SU-DHL-6 (cell line): ENCODE results near the gene MTMR8.

Source experiments
- H2AFZ ChIP-seq: fragments of 200-600 bp; sonication (generic); 2 replicates; pipeline ENCODE4 v1.6.1; 2014; ENCODE audit warnings: low read depth, mild to moderate bottlenecking, moderate library complexity, mixed read lengths, antibody characterized with exemption, low read length; ENCODE audit not compliant: severe bottlenecking
- H3F3A ChIP-seq: fragments of 200-600 bp; shearing (Covaris generic); 2 replicates; pipeline ENCODE4 v1.6.0; 2016; ENCODE audit warnings: antibody characterized with exemption, mild to moderate bottlenecking; ENCODE audit not compliant: insufficient read depth
- H3K27ac ChIP-seq: fragments of 200-600 bp; sonication (generic); 2 replicates; pipeline ENCODE4 v1.5.1; 2016; ENCODE audit warnings: low read depth, mild to moderate bottlenecking, low read length, moderate library complexity, mixed read lengths
- H3K27me3 ChIP-seq: fragments of 200-600 bp; sonication (generic), shearing (Covaris generic); 2 replicates; pipeline ENCODE4 v1.6.0; 2014; ENCODE audit warnings: mild to moderate bottlenecking, low read length
- H3K36me3 ChIP-seq: fragments of 200-600 bp; sonication (generic); 2 replicates; pipeline ENCODE4 v1.6.1; 2014; ENCODE audit warnings: mild to moderate bottlenecking, low read length, mixed read lengths
- H3K4me2 ChIP-seq: fragments of 300-600, 200-600 bp; shearing (Covaris generic), sonication (generic); 2 replicates; pipeline ENCODE4 v1.6.0; 2014; ENCODE audit warnings: low read length, low read depth, mild to moderate bottlenecking; ENCODE audit not compliant: poor library complexity, severe bottlenecking
- H3K4me3 ChIP-seq: fragments of 200-600 bp; sonication (generic); 2 replicates; pipeline ENCODE4 v1.5.1; 2014; ENCODE audit warnings: antibody characterized with exemption, low read length, mild to moderate bottlenecking, mixed read lengths; ENCODE audit not compliant: insufficient read depth, poor library complexity, severe bottlenecking
- H3K79me2 ChIP-seq: fragments of 200-600 bp; sonication (generic); 2 replicates; pipeline ENCODE4 v1.6.1; 2014; ENCODE audit warnings: mild to moderate bottlenecking, low read length, moderate library complexity; ENCODE audit not compliant: insufficient read depth
- H3K9ac ChIP-seq: fragments of 200-600 bp; sonication (generic); 2 replicates; pipeline ENCODE4 v1.7.0; 2014; ENCODE audit warnings: mild to moderate bottlenecking, low read length
- H3K9me2 ChIP-seq: fragments of 200-600 bp; sonication (generic); replicated peaks from 2 replicates; pipeline ENCODE4 v1.6.1; 2014; ENCODE audit warnings: low read length; ENCODE audit not compliant: insufficient read depth
- H3K9me3 ChIP-seq: fragments of 200-600 bp; sonication (generic); 2 replicates; pipeline ENCODE4 v1.6.1; 2014; ENCODE audit warnings: low read length, mixed read lengths; ENCODE audit not compliant: insufficient read depth
- H4K20me1 ChIP-seq: fragments of 200-600 bp; sonication (generic); 2 replicates; pipeline ENCODE4 v1.6.1; 2014; ENCODE audit warnings: low read depth, mild to moderate bottlenecking, antibody characterized with exemption, low read length, moderate library complexity, mixed read lengths
- EZH2phosphoT487 ChIP-seq: fragments of 200-600 bp; sonication (generic), shearing (Covaris generic); conservative IDR thresholded peaks from 2 replicates; pipeline ENCODE4 v1.6.1; 2018; ENCODE audit warnings: mild to moderate bottlenecking, antibody characterized with exemption, low read length, moderate library complexity, mixed read lengths
- TF ChIP-seq, protein P1 (sequence below): fragments of 200-600 bp; sonication (generic); IDR thresholded peaks from one replicate; pipeline ENCODE4 v1.5.1; 2017; ENCODE audit warnings: antibody characterized with exemption, mild to moderate bottlenecking, low read length, moderate library complexity; ENCODE audit not compliant: insufficient read depth, poor library complexity, severe bottlenecking

Gene MTMR8

DNA sequence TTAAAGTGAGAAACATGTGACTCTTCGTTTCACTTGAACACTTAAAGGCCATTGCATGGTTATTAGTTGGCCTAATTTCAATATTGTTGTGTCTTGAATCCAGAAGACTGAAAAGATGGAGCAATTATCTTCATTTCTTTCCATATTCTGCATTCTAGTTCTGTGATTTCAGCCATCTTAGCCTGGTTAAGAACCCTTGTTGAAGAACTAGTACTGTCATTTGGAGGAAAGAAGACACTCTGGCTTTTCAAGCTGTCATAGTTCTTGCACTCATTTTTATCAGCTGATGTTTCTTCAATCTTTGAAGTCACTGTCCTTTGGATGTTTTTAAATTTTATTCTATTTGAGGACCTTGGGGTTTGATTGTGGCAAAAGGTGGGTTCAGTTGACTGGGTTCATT lies 81.6 kb downstream of the MTMR8 start:
- TF ChIP-seq, protein P1, sequence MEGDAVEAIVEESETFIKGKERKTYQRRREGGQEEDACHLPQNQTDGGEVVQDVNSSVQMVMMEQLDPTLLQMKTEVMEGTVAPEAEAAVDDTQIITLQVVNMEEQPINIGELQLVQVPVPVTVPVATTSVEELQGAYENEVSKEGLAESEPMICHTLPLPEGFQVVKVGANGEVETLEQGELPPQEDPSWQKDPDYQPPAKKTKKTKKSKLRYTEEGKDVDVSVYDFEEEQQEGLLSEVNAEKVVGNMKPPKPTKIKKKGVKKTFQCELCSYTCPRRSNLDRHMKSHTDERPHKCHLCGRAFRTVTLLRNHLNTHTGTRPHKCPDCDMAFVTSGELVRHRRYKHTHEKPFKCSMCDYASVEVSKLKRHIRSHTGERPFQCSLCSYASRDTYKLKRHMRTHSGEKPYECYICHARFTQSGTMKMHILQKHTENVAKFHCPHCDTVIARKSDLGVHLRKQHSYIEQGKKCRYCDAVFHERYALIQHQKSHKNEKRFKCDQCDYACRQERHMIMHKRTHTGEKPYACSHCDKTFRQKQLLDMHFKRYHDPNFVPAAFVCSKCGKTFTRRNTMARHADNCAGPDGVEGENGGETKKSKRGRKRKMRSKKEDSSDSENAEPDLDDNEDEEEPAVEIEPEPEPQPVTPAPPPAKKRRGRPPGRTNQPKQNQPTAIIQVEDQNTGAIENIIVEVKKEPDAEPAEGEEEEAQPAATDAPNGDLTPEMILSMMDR = no peak
- no peak for TF ChIP-seq EZH2phosphoT487
- no peaks in the 10 kb centered on the region for H4K20me1 ChIP-seq
- H2AFZ ChIP-seq = no peak overlapping the region

DNA sequence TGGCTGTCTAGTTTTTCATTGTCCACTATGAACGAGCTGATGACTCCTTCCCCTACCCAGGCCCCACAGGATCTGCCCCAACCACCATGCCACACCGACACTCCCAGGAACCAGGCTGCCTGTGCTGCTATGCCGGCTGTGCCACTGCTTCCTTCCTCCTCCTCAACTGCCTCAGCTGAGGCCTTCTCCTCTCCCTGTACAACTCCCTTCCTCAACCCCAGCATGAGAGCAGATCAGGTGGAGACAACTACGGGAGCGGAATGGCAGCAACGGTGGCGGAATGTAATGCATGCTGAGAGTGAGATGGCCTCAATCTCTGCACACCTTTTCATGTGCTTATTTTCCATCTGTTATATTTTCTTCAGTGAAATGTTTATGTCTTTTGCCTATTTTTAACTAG lies 88.5 kb downstream of the MTMR8 start:
- Histone ChIP-seq H3K9me2 (no peaks in the 10 kb centered on the region), H3K9me3 (no peaks in the 10 kb centered on the region), H4K20me1 (no peaks in the 10 kb centered on the region), H3K4me2 (no peak overlapping the region), H3K79me2 (no peaks in the 10 kb centered on the region), H2AFZ (no peak overlapping the region), H3K27ac (no peak overlapping the region), H3K36me3 (no peaks in the 10 kb centered on the region), H3K9ac (no peak overlapping the region), H3F3A (no peaks in the 10 kb centered on the region), H3K4me3 (no peak overlapping the region), H3K27me3 (no peaks in the 10 kb centered on the region)
- TF ChIP-seq EZH2phosphoT487 = no peak
- TF ChIP-seq, protein P1 = no peak

More for the DNA sequence above, 81.6 kb downstream of the MTMR8 start:
- H3K79me2 ChIP-seq = no peaks in the 10 kb centered on the region
- no peaks in the 10 kb centered on the region for H3F3A ChIP-seq
- no peak overlapping the region for H3K27ac ChIP-seq
- no peaks in the 10 kb centered on the region for H3K9me3 ChIP-seq
- no peak overlapping the region for H3K9ac ChIP-seq
- no peaks in the 10 kb centered on the region for H3K9me2 ChIP-seq
- H3K4me3 ChIP-seq = no peak overlapping the region
- H3K4me2 ChIP-seq = no peak overlapping the region
- H3K27me3 ChIP-seq = no peaks in the 10 kb centered on the region
- H3K36me3 ChIP-seq = no peaks in the 10 kb centered on the region

DNA sequence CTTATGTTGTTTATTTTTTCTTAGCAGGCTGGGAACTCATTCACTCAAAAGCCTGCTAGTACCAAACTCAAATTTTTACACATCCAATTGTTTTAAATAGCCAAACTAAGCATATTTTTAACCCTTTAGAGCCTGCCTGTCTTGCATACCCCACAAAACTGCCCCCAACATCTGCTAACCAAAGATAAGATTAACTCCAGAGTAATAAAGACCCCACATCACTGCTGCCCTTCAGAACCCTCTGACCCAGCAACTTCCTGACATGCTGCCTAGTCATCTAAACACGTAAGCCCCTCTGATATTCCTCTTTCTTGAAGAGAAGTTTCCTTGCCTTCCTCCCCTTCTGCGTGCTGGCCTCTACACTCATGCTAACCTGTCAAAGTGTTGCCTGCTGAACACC lies 104.1 kb downstream of the MTMR8 start:
- no peak overlapping the region for H3K9ac ChIP-seq
- H3K9me2 ChIP-seq = no peaks in the 10 kb centered on the region
- no peak overlapping the region for H3K4me2 ChIP-seq
- no peaks in the 10 kb centered on the region for H3K79me2 ChIP-seq
- no peak for TF ChIP-seq EZH2phosphoT487
- TF ChIP-seq, protein P1 = no peak
- H2AFZ ChIP-seq = no peak overlapping the region
- no peaks in the 10 kb centered on the region for H3K9me3 ChIP-seq
- no peaks in the 10 kb centered on the region for H4K20me1 ChIP-seq
- no peaks in the 10 kb centered on the region for H3K27me3 ChIP-seq
- no peaks in the 10 kb centered on the region for H3F3A ChIP-seq
- no peak overlapping the region for H3K27ac ChIP-seq
- H3K36me3 ChIP-seq = no peaks in the 10 kb centered on the region
- no peak overlapping the region for H3K4me3 ChIP-seq
